GM12864 (cell line): ENCODE results near the gene LARP4.

ENCODE experiments used
- DNase-seq: peaks from one replicate; pipeline ENCODE4 v3.0.0-alpha.2; 2011; ENCODE audit warnings: low read depth
- H3K4me3 ChIP-seq: 2 replicates; pipeline ENCODE4 v1.5.1; 2011; ENCODE audit warnings: mild to moderate bottlenecking, low read depth, low read length, control low read depth
- TF ChIP-seq, protein P1 (sequence below): IDR thresholded peaks from 2 replicates; pipeline ENCODE4 v1.5.1; 2011; ENCODE audit warnings: low read depth, mild to moderate bottlenecking, moderate library complexity, low read length, control low read depth, inconsistent platforms; ENCODE audit errors: missing control alignments

The LARP4 gene

DNA sequence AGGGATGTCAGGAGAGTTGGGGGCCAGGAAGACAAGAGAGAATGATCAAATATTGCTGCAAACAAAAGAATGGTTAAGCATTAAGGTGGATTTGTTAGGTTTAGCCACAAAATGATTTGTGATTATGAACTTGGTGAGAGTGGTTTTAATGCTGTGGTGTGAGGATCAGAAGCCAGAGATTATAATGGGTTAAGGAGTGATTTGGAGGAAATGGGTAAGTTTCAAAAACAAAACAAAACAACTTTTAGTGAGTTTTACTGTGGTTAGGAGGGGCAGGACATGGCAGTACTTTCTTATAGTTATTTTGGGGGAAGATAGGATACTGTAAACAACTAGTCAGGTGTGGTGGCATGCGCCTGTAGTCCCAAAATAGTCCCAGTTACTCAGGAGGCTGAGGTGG, 128.1 kb downstream of the LARP4 start:
- no peak overlapping the region for H3K4me3 ChIP-seq
- TF ChIP-seq, protein P1, sequence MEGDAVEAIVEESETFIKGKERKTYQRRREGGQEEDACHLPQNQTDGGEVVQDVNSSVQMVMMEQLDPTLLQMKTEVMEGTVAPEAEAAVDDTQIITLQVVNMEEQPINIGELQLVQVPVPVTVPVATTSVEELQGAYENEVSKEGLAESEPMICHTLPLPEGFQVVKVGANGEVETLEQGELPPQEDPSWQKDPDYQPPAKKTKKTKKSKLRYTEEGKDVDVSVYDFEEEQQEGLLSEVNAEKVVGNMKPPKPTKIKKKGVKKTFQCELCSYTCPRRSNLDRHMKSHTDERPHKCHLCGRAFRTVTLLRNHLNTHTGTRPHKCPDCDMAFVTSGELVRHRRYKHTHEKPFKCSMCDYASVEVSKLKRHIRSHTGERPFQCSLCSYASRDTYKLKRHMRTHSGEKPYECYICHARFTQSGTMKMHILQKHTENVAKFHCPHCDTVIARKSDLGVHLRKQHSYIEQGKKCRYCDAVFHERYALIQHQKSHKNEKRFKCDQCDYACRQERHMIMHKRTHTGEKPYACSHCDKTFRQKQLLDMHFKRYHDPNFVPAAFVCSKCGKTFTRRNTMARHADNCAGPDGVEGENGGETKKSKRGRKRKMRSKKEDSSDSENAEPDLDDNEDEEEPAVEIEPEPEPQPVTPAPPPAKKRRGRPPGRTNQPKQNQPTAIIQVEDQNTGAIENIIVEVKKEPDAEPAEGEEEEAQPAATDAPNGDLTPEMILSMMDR: no peak
- no peak for DNase-seq

GRCh38 chr12:50529345-50529744, 128.7 kb downstream of the LARP4 start:
- H3K4me3 ChIP-seq: no peak overlapping the region
- DNase-seq: no peak
- TF ChIP-seq, protein P1: no peak
